Stimulated activated CD4-positive, alpha-beta T cell treated with anti-CD3 and anti-CD28 coated beads, Interleukin-15, amount 100 ng/mL, for 1 hour (primary cell): Measurements from ENCODE around the gene MDM1.

Experiments used
- DNase-seq, 2 donors: peaks; one replicate each; pipeline ENCODE4 v3.0.0-alpha.2; 2020; ENCODE audit warnings: low read depth in 1 of 2, low spot score in 1 of 2

MDM1 gene

DNA sequence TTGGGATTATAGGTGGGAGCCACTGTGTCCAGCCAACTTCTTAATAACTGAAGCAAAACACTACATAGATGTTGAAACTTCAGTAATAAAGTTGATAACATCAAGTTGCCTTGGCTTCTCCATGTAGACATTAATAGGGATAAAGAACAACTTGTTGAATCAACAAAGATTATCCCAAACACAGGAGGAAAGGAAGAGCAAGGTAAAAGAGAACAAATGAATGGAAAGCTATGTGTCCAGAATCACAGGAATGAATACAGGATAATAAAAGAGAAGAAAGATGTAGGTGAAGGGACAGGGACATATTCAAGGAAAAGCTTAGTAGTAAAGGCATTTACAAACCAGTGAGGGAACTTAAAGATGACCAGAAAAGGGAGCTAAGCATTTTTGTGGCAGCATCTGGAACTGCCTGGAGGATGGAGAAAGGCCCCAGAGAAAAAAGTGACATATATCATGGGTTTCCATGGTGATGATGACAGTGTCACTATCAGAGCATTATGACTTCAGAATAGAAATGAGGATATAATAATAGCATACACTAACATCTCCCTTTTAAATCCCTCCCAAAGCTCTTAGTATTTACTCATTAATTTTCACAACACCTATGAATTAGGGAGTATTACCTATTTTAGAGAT is 24.0 kb upstream of the MDM1 start:
- no peak for DNase-seq

DNA sequence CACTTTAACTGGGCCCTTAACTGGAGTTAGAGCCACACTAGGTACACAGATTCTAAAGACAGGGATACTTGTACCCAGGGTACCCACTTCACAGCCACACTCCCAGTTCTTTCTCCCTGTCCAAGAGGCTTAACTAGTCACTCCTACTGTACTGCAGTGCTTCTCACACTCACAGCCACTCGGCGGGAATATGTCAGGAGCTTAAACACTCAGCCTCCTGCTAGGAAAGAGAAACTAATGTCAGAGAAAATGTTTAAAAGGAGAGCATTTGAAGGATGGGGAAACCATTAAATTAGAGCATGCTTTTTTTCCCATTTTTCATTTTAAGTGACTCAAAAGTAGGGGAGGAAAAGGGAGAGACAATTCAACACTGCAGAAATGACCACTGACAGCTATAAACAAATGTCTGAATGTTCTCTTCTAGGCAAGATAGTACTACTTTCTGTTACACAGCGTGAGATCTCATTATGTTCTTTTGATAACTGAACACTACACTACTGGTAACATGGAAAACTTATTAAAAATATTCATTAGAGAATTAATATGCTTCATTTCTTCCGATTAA is 22.9 kb upstream of the MDM1 start:
- DNase-seq, result no peak

GRCh38 chr12:68352067-68352466 is 19.9 kb upstream of the MDM1 start:
- no peak for DNase-seq

DNA sequence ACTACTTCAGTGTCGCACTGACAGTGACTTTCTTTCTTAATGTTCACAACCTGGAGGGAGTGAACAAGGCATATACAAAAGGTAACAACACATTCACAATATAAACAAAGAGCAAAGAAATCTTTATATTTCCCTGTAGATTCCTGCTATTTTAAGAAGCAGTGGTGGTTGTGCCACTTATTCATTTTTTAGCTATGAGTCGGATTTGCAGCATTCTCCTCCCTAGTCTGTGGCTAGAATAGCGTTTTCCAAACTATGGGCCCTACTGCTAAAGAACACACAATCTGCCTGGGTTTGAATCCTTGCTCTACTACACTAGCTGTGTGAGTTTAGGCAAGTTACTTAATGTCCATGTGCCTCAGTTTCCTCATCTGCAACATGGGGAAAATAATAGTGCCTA is 18.6 kb upstream of the MDM1 start:
- DNase-seq, result no peak

DNA sequence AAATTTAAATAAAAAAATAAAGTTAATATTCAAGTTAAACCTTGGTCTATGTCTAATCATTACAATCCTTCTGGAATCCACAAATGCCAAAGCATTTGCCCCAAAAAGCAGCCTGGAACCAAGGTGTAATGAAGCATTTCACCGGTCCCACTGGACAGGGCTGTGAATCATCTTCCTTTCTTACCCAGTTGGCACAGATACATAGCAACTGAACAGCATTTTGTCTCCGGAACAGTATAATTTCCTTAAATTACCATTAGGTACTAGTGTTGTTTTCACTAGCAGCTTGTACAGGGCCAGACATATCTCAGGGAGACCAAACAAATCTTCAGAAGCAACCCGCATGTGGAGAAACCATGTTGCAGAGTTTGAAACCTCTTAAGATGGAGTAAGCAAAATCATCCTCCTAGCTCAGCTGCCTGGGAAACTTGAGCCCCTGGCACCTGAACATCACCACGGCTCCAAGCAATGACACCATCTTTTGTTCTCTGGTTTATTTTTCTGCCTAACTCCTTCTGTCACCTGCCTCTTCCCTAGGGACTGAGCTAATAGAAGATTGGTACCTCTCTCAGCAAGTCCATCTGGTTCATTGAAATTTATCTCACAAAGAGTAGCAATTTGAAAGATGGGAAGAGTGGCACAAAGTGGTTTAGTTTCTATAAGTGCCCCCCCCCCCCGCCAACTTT is 17.9 kb upstream of the MDM1 start:
- no peak for DNase-seq

DNA sequence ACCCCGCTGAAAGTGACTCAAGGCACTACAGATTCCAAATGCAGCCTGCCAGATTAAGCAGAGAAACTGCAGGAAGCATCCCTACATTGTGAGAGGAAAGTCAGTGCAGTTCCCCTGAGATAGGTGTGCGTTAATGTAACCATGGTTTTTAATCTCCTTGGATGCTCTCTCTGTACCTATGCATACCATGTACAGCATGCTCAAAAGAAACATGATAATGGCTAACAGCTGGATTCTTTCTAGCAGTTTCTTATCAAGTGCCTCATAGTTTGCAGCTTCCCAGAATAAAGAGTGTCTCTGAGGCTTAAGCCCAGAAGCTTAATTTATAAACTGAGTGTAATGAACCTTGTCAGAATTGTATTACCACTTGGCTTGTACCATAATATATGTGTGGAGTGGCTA is 17.1 kb upstream of the MDM1 start:
- DNase-seq, result no peak

DNA sequence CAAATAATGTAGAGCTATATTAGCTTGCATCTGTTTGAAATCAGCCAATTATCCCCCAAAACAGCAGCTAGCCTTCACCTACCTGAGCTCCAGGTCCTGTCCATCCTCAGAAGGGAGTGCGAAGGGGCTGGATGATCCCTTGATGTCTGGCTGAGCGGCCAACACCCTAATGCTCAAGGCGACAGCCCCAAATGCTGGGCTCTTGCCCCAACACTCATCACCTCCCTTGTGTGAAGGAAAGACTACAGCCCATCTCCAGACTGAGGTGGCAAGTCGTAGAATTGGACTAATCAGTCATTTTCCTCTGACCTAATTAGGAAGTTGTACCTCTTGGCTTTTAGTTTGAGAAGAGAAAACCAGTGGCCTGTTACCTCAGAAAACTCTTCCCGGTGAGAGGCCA is 16.3 kb upstream of the MDM1 start:
- no peak for DNase-seq

DNA sequence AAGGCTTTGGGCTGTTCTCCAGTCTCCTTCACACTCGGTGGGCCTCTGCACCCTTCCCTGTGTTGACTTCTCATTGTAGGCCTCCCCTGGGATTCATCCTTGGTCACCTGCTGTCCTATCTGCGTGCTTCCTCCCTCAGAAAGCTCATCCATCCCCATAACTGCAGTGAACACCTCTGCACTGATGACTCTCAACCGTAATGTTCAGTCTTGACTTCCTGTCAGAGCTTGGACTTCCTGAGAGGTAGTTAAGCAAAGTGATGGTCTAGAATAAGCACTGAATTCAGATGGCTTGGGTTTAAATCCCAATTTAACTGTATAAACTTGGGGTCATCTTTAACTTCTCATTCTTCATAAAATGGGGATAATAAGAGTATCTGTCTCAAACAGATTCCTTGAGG is 13.6 kb upstream of the MDM1 start:
- no peak for DNase-seq

DNA sequence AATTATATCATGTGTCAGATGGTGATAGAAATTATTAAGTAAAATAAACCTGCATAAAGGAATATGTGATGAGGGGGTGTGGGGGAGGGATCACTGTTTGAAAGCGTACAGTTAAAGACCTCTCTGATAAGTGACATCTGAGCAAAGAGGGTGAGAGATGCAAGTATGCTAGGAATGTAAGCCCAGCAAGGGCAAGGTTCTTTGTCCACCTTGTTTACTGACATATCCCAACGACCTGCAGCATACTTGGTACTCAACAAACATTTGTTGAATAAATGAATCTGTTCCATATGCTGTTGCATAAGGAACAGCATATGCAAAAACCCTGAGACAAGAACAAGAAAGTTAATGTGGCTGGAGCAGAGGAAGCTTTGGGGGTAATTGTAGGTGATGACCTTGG is 12.0 kb upstream of the MDM1 start:
- DNase-seq, result no peak

DNA sequence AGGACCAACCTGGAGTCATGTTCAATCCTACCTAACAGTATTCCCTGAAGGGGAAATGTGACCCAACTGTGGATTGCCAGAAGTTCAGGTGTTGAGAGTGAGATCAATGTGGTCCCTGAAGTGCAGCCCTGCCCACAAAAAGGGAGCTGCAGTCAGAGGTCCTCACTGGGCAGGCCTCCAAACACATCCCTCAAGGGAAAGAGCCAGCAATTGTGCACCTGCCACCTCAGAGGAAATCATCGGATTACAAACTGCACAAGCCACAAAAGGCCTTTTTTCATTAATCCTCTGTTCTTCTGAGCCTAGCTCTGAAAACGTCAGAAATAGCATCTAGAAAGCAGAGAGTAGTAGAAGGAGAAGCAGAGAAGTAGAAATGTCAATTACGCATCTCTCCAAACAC is 10.8 kb upstream of the MDM1 start:
- DNase-seq, result no peak

- DNase-seq, result no peak
Measured at GRCh38 chr12:68341822-68342221, 9.7 kb upstream of the MDM1 start.

DNA sequence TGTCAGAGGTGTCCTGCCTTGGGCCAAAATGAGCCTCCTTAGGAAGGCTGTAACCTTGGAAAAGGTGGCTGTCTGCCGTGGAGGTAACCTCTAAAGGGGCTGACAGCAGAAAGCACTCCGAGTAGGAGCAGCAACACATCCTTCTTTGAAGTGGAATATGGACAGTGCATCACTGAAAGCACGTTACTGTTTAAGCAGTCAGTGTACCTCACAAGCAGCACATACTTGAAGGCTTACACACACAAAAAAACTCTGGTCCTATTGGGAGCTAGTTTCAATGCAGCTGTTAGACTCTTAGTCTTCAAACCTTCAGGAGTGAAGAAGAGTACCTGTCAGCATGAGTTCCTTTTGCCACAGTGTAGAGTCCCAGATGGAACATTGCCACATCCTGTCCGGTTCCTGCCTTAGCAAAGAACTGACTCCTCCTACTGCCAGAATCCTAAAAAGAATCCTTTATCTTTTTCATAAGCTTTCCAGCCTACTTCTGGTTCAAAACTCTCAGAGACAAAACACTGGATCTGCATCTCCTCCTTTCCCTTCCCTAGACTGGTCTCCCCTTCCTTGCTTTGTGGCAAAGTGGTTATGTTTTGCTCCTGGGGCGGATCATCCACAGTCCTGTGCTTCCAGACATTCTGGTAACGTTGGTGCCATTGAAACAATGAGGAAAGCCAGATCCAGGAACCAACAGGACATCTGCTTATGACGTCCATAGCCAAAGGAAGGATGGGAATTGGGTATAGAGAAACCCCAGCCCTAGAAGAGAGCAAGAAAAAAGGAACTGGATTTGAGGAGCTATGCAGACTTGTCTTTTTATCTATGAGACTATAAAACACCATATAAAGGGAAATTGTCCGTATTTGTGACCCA is 8.5 kb upstream of the MDM1 start:
- no peak for DNase-seq

DNA sequence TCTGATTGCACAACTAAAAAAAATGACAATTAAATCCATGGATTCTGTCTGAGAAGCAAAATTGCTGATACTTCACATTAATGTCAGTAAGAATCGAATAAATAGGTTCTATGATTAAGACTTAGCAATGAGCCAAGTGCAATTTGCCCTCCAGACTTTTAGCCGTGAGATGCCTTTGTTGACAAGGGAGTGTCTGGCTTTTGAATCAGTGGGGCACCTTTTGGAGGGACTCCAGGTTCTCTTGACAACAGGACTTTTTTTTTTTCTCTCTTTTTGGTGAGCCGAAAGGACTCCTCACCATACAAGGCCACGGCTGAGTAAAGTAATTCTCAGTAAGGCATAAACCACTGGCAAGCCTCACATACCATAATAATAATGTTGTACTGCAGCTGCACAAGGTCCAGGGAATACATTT is 4.7 kb upstream of the MDM1 start:
- no peak for DNase-seq

DNA sequence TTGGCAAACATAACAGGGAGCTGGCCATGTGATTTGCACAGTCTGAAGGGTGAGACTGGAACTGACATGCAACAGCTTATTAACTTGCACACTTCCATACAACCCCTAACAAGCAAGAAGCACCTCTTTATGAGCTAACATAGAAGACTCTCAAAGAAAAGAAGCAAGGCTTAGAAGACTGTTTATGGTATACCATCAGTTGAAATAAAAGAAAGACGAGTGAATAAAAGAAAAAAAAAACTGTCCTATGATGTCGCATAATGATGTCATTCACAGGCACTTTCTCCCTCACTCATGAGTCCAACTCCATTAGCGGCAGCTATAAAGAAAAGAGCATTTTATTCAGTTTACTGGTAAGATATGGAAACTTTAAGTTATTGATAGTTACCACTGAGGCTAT is 3.3 kb upstream of the MDM1 start:
- no peak for DNase-seq

- no peak for DNase-seq
Measured at GRCh38 chr12:68334132-68334531, 2.0 kb upstream of the MDM1 start.

DNA sequence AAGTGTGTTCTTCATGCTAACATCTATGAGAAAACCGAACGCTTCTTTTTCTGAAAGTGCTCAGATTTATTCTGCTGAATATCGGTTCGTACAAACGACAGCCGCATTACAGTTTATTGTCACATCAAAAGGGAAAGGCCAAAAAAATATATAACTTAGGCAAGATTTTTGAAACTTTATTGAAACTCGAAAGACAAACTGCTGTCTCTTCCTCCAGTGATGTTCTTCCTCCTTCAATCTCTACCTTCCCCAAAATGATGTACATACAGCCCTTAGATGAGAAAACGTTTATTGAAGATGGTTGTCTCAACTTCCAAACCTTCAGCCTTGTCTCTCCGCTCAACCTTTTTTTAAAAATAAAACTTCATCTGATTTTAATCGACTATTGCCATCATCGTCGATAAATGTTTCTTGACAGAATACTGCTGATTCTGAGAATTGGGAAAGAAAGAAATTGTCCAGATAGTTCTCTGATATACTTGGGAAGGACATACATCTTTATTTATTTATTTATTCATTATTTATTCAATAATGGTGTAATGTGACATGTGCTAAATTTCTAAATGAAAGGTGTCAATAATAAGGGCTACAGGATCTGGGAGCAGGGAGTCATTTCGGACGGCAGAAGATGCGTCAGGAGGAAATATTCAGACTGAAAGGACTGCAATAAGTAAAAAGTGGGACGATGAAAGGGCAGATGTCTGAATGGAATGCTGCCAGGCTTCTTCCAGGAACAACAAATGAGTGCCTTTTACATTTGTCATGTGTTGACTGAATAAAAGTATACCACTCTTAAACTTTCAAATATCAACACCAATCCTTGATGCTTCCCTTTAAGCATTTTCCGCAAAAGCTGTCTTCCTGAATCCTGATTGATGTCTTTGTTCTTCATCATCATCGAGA is 817 bp upstream of the MDM1 start:
- no peak for DNase-seq

- DNase-seq, result no peak
Measured at GRCh38 chr12:68331500-68331868, 678 bp downstream of the MDM1 start.

GRCh38 chr12:68327896-68328295 is 4.3 kb downstream of the MDM1 start:
- no peak for DNase-seq

- DNase-seq, result no peak
Measured at GRCh38 chr12:68326716-68327115, 5.4 kb downstream of the MDM1 start.

DNA sequence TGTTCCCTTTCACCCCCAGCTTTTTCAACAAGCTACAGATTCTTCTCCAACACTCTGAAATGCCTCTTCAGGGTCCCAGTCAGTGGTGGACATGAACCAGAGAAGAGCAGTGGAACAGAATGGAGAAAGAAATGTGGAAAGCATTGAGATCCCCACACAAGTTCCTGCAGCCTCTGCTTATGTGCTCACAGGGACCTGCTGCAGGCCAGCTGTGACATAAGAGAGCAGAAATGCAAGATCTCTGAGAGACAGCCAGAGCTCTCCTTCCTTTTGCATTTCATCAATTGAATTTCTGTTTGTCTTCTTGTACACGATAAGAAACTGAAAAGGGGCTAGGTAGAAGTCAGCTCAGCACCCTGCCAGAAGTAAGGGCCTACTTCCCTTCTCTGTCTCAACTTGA is 6.2 kb downstream of the MDM1 start:
- no peak for DNase-seq

GRCh38 chr12:68324531-68324930 is 7.6 kb downstream of the MDM1 start:
- DNase-seq, result no peak
